Astrocyte of the hippocampus (primary cell): Measurements from ENCODE around the gene TRA2A.
"Not testable (repeated sequence)": the region's sequence is repeated elsewhere in the genome, so short reads cannot be mapped to it uniquely, and the experiment has no call there.

ENCODE experiments used
- DNase-seq: peaks from one replicate; pipeline ENCODE4 v3.0.0; 2011; ENCODE audit warnings: low read depth, low spot score

Gene TRA2A

GRCh38 chr7:23494009-23494408 lies 37.8 kb downstream of the TRA2A start:
- DNase-seq: no peak

- no peak for DNase-seq
Measured at GRCh38 chr7:23491502-23491901, 40.3 kb downstream of the TRA2A start.

GRCh38 chr7:23490357-23491135 lies 41.2 kb downstream of the TRA2A start:
- peak; percentile 66 for DNase-seq

GRCh38 chr7:23488714-23489113 lies 43.1 kb downstream of the TRA2A start:
- DNase-seq: not testable (repeated sequence)

GRCh38 chr7:23487670-23488069 lies 44.1 kb downstream of the TRA2A start:
- DNase-seq: no peak

GRCh38 chr7:23486002-23486773 lies 45.6 kb downstream of the TRA2A start:
- no peak for DNase-seq

- DNase-seq: no peak
Measured at GRCh38 chr7:23482686-23483085, 49.1 kb downstream of the TRA2A start.

- no peak for DNase-seq
Measured at GRCh38 chr7:23477962-23478866, 53.6 kb downstream of the TRA2A start.

- DNase-seq: no peak
Measured at GRCh38 chr7:23477157-23477499, 54.7 kb downstream of the TRA2A start.

- DNase-seq: no peak
Measured at GRCh38 chr7:23476286-23477156, 55.3 kb downstream of the TRA2A start.

GRCh38 chr7:23475576-23475839 lies 56.3 kb downstream of the TRA2A start:
- DNase-seq: no peak

- no peak for DNase-seq
Measured at GRCh38 chr7:23474829-23475575, 56.8 kb downstream of the TRA2A start.

- peak; percentile 99 for DNase-seq
Measured at GRCh38 chr7:23474094-23474828, 57.5 kb downstream of the TRA2A start.

GRCh38 chr7:23473844-23474093 lies 58.0 kb downstream of the TRA2A start:
- no peak for DNase-seq

- peak; percentile 36 for DNase-seq
Measured at GRCh38 chr7:23472956-23473843, 58.6 kb downstream of the TRA2A start.

GRCh38 chr7:23472556-23472955 lies 59.2 kb downstream of the TRA2A start:
- no peak for DNase-seq

GRCh38 chr7:23472046-23472445 lies 59.7 kb downstream of the TRA2A start:
- no peak for DNase-seq

- DNase-seq: peak; percentile 93
Measured at GRCh38 chr7:23471106-23471859, 60.5 kb downstream of the TRA2A start.
